ENCODE data around the gene PCBP3.

PCBP3 gene

GRCh38 chr21:45852886-45853400 is 209.4 kb downstream of the PCBP3 start:
- no peaks in the 10 kb centered on the region for H3K9me3 ChIP-seq (replicated peaks; ENCODE audit: low read length)
- no peak overlapping the region for H3K9ac ChIP-seq (ENCODE audit: low read depth, low read length)
- H3K4me2 ChIP-seq (ENCODE audit: low read length) = no peak overlapping the region
- H3K27me3 ChIP-seq (ENCODE audit: control insufficient read depth, insufficient read depth, low read length) = peaks cover 18% of the 10 kb centered on the region
- no peak overlapping the region for H3K4me3 ChIP-seq (ENCODE audit: low read length)
- no peaks in the 10 kb centered on the region for H3K4me1 ChIP-seq (ENCODE audit: control insufficient read depth, insufficient read depth, low read length)
- no peaks in the 10 kb centered on the region for H3K36me3 ChIP-seq (ENCODE audit: insufficient read depth, low read length)

- no peaks in the 10 kb centered on the region for H3K36me3 ChIP-seq (ENCODE audit: insufficient read depth, low read length)
- H3K4me3 ChIP-seq (ENCODE audit: low read length) = no peak overlapping the region
- H3K9ac ChIP-seq (ENCODE audit: low read depth, low read length) = no peak overlapping the region
- H3K27me3 ChIP-seq (ENCODE audit: control insufficient read depth, insufficient read depth, low read length) = peaks cover 18% of the 10 kb centered on the region
- H3K9me3 ChIP-seq (replicated peaks; ENCODE audit: low read length) = no peaks in the 10 kb centered on the region
- H3K4me1 ChIP-seq (ENCODE audit: control insufficient read depth, insufficient read depth, low read length) = no peaks in the 10 kb centered on the region
- no peak overlapping the region for H3K4me2 ChIP-seq (ENCODE audit: low read length)
Measured at GRCh38 chr21:45853703-45854342, 210.3 kb downstream of the PCBP3 start.

- H3K9me3 ChIP-seq (replicated peaks; ENCODE audit: low read length) = no peaks in the 10 kb centered on the region
Measured at GRCh38 chr21:45854690-45855247, 211.2 kb downstream of the PCBP3 start.

GRCh38 chr21:45855248-45855811 is 211.8 kb downstream of the PCBP3 start:
- H3K4me3 ChIP-seq (ENCODE audit: low read length) = no peak overlapping the region
- no peaks in the 10 kb centered on the region for H3K9me3 ChIP-seq (replicated peaks; ENCODE audit: low read length)
- H3K4me1 ChIP-seq (ENCODE audit: control insufficient read depth, insufficient read depth, low read length) = no peaks in the 10 kb centered on the region

More at GRCh38 chr21:45854690-45855247, 211.2 kb downstream of the PCBP3 start:
- H3K4me1 ChIP-seq (ENCODE audit: control insufficient read depth, insufficient read depth, low read length) = no peaks in the 10 kb centered on the region
- H3K27me3 ChIP-seq (ENCODE audit: control insufficient read depth, insufficient read depth, low read length) = peaks cover 16% of the 10 kb centered on the region
- no peak overlapping the region for H3K4me2 ChIP-seq (ENCODE audit: low read length)
- no peak overlapping the region for H3K4me3 ChIP-seq (ENCODE audit: low read length)
- no peak overlapping the region for H3K9ac ChIP-seq (ENCODE audit: low read depth, low read length)
- no peaks in the 10 kb centered on the region for H3K36me3 ChIP-seq (ENCODE audit: insufficient read depth, low read length)

GRCh38 chr21:45856442-45856841 is 212.9 kb downstream of the PCBP3 start:
- Histone ChIP-seq H3K9ac (ENCODE audit: low read depth, low read length) (no peak overlapping the region), H3K9me3 (replicated peaks; ENCODE audit: low read length) (no peaks in the 10 kb centered on the region), H3K4me2 (ENCODE audit: low read length) (no peak overlapping the region), H3K36me3 (ENCODE audit: insufficient read depth, low read length) (no peaks in the 10 kb centered on the region), H3K4me1 (ENCODE audit: control insufficient read depth, insufficient read depth, low read length) (no peaks in the 10 kb centered on the region), H3K4me3 (ENCODE audit: low read length) (no peak overlapping the region), H3K27me3 (ENCODE audit: control insufficient read depth, insufficient read depth, low read length) (peaks cover 12% of the 10 kb centered on the region)

More at GRCh38 chr21:45855248-45855811, 211.8 kb downstream of the PCBP3 start:
- Histone ChIP-seq H3K9ac (ENCODE audit: low read depth, low read length) (no peak overlapping the region), H3K4me2 (ENCODE audit: low read length) (no peak overlapping the region), H3K27me3 (ENCODE audit: control insufficient read depth, insufficient read depth, low read length) (peaks cover 12% of the 10 kb centered on the region), H3K36me3 (ENCODE audit: insufficient read depth, low read length) (no peaks in the 10 kb centered on the region)

- H3K36me3 ChIP-seq (ENCODE audit: insufficient read depth, low read length) = no peaks in the 10 kb centered on the region
- H3K4me2 ChIP-seq (ENCODE audit: low read length) = no peak overlapping the region
- peaks cover 12% of the 10 kb centered on the region for H3K27me3 ChIP-seq (ENCODE audit: control insufficient read depth, insufficient read depth, low read length)
- no peaks in the 10 kb centered on the region for H3K4me1 ChIP-seq (ENCODE audit: control insufficient read depth, insufficient read depth, low read length)
- H3K4me3 ChIP-seq (ENCODE audit: low read length) = no peak overlapping the region
- no peak overlapping the region for H3K9ac ChIP-seq (ENCODE audit: low read depth, low read length)
- H3K9me3 ChIP-seq (replicated peaks; ENCODE audit: low read length) = no peaks in the 10 kb centered on the region
Measured at GRCh38 chr21:45856906-45857305, 213.4 kb downstream of the PCBP3 start.

- no peaks in the 10 kb centered on the region for H3K36me3 ChIP-seq (ENCODE audit: insufficient read depth, low read length)
- no peaks in the 10 kb centered on the region for H3K9me3 ChIP-seq (replicated peaks; ENCODE audit: low read length)
- no peak overlapping the region for H3K4me2 ChIP-seq (ENCODE audit: low read length)
- peaks cover 12% of the 10 kb centered on the region for H3K27me3 ChIP-seq (ENCODE audit: control insufficient read depth, insufficient read depth, low read length)
- no peak overlapping the region for H3K4me3 ChIP-seq (ENCODE audit: low read length)
- H3K9ac ChIP-seq (ENCODE audit: low read depth, low read length) = no peak overlapping the region
- H3K4me1 ChIP-seq (ENCODE audit: control insufficient read depth, insufficient read depth, low read length) = no peaks in the 10 kb centered on the region
Measured at GRCh38 chr21:45857761-45858160, 214.2 kb downstream of the PCBP3 start.

GRCh38 chr21:45858180-45858579 is 214.7 kb downstream of the PCBP3 start:
- no peaks in the 10 kb centered on the region for H3K4me1 ChIP-seq (ENCODE audit: control insufficient read depth, insufficient read depth, low read length)
- no peaks in the 10 kb centered on the region for H3K9me3 ChIP-seq (replicated peaks; ENCODE audit: low read length)
- no peak overlapping the region for H3K4me2 ChIP-seq (ENCODE audit: low read length)
- peaks cover 8% of the 10 kb centered on the region for H3K27me3 ChIP-seq (ENCODE audit: control insufficient read depth, insufficient read depth, low read length)
- H3K9ac ChIP-seq (ENCODE audit: low read depth, low read length) = no peak overlapping the region
- H3K4me3 ChIP-seq (ENCODE audit: low read length) = no peak overlapping the region
- no peaks in the 10 kb centered on the region for H3K36me3 ChIP-seq (ENCODE audit: insufficient read depth, low read length)

GRCh38 chr21:45859041-45859761 is 215.7 kb downstream of the PCBP3 start:
- Histone ChIP-seq H3K4me1 (ENCODE audit: control insufficient read depth, insufficient read depth, low read length) (peaks cover 2% of the 10 kb centered on the region), H3K4me3 (ENCODE audit: low read length) (no peak overlapping the region), H3K36me3 (ENCODE audit: insufficient read depth, low read length) (no peaks in the 10 kb centered on the region), H3K4me2 (ENCODE audit: low read length) (no peak overlapping the region), H3K27me3 (ENCODE audit: control insufficient read depth, insufficient read depth, low read length) (peaks cover 4% of the 10 kb centered on the region), H3K9ac (ENCODE audit: low read depth, low read length) (no peak overlapping the region), H3K9me3 (replicated peaks; ENCODE audit: low read length) (no peaks in the 10 kb centered on the region)

- Histone ChIP-seq H3K9me3 (replicated peaks; ENCODE audit: low read length) (no peaks in the 10 kb centered on the region), H3K36me3 (ENCODE audit: insufficient read depth, low read length) (no peaks in the 10 kb centered on the region), H3K27me3 (ENCODE audit: control insufficient read depth, insufficient read depth, low read length) (peaks cover 4% of the 10 kb centered on the region), H3K9ac (ENCODE audit: low read depth, low read length) (no peak overlapping the region), H3K4me2 (ENCODE audit: low read length) (no peak overlapping the region), H3K4me1 (ENCODE audit: control insufficient read depth, insufficient read depth, low read length) (peaks cover 9% of the 10 kb centered on the region), H3K4me3 (ENCODE audit: low read length) (no peak overlapping the region)
Measured at GRCh38 chr21:45859762-45860357, 216.3 kb downstream of the PCBP3 start.

- Histone ChIP-seq H3K9me3 (replicated peaks; ENCODE audit: low read length) (no peaks in the 10 kb centered on the region), H3K9ac (ENCODE audit: low read depth, low read length) (no peak overlapping the region), H3K27me3 (ENCODE audit: control insufficient read depth, insufficient read depth, low read length) (peaks cover 4% of the 10 kb centered on the region), H3K4me2 (ENCODE audit: low read length) (no peak overlapping the region), H3K36me3 (ENCODE audit: insufficient read depth, low read length) (no peaks in the 10 kb centered on the region), H3K4me1 (ENCODE audit: control insufficient read depth, insufficient read depth, low read length) (peaks cover 16% of the 10 kb centered on the region), H3K4me3 (ENCODE audit: low read length) (no peak overlapping the region)
Measured at GRCh38 chr21:45860493-45861155, 217.1 kb downstream of the PCBP3 start.
